Occipital lobe (tissue), 2 donors: Measurements from ENCODE around the gene RFT1. TPM values are rescaled to one million over a fixed set of nuclear protein-coding genes. Genes with fewer than 3 reads are reported as not detected.

Experiments
- DNase-seq: peaks from one replicate; lab custom pipeline; 2025; lab: John Stamatoyannopoulos, UW
- total RNA-seq: library from RNA; depleted of rRNA; stranded (reverse); fragments of >200 nt; gene quantifications from one replicate; pipeline ENCODE4 v1.2.3, GENCODE V29; 2014

The RFT1 gene, protein sequence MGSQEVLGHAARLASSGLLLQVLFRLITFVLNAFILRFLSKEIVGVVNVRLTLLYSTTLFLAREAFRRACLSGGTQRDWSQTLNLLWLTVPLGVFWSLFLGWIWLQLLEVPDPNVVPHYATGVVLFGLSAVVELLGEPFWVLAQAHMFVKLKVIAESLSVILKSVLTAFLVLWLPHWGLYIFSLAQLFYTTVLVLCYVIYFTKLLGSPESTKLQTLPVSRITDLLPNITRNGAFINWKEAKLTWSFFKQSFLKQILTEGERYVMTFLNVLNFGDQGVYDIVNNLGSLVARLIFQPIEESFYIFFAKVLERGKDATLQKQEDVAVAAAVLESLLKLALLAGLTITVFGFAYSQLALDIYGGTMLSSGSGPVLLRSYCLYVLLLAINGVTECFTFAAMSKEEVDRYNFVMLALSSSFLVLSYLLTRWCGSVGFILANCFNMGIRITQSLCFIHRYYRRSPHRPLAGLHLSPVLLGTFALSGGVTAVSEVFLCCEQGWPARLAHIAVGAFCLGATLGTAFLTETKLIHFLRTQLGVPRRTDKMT
- total RNA-seq = 8.6 TPM

DNA sequence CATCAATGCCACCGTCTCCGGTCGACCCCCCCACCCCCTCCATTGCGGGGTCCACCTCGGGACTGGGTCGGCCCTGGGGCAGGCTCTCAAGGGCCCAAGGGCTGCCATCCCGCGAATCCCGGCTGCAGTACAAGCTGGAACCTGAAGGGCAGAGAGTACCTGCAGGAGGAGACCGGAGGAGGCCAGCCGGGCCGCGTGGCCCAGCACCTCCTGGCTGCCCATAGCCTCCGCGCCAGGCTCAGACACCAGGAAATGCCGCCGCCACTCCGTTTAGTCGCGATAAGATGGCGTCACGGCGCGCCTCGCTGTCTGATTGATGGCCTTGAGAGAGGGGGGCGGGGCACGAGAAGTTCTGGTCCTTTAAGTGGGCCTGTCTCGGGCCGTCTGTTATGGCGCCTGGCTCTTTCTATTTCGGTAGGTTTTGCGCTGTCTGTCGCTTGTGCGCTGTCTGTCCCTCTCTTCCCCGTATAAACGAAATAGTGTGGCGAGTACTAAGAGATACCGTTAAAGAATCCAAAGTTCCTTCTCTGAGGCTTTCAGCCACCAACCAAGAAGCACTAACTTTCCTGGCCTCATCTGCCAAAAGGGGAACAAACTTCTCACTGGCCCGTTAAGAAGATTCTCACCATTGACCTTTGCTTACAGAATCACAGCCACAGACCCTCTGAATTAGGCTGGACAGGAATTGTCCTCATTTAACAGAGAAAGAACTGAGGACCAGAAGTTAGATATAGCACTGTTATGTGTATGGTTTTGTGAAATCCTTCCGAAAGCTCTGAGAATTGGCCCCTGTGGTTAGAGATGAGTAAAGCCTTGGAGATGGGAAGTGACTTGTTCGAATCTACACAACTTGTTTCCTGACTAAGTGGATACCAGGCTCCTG is at the start of gene RFT1:
TSS of gene RFT1 (minus strand) at position 257 of the 883 bp plus-strand sequence. CDS start at position 222, 35 bp downstream.
- DNase-seq = peak; percentile 91

DNA sequence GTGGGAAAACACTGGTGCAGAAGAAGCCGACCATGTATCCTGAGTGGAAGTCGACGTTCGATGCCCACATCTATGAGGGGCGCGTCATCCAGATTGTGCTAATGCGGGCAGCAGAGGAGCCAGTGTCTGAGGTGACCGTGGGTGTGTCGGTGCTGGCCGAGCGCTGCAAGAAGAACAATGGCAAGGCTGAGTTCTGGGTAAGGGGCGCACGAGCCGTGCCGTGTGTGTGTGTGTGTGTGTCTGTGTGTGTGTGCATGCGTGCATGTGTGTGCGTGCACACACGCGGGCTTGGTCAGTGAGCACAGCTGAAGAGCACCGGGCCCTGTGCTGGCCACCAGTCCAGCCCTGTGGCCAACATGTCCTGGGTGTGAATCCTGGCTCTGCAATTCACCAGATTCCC is 49.3 kb upstream of the RFT1 start:
- no peak for DNase-seq

DNA sequence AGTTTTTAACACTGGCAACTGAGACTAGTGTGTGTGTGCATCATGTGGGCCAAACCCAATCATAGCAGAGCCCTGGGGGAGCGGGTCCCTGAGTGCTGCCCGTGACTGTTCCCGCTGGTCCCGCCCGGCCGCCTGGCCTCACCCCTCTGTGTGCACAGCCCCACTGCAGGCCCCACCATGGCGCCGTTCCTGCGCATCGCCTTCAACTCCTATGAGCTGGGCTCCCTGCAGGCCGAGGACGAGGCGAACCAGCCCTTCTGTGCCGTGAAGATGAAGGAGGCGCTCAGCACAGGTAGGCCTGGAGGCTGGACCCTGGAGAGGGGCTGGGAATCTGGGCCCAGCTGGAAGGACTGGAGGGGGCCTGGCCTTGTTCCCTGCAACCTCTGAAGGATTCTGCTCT is 48.0 kb upstream of the RFT1 start:
- no peak for DNase-seq

DNA sequence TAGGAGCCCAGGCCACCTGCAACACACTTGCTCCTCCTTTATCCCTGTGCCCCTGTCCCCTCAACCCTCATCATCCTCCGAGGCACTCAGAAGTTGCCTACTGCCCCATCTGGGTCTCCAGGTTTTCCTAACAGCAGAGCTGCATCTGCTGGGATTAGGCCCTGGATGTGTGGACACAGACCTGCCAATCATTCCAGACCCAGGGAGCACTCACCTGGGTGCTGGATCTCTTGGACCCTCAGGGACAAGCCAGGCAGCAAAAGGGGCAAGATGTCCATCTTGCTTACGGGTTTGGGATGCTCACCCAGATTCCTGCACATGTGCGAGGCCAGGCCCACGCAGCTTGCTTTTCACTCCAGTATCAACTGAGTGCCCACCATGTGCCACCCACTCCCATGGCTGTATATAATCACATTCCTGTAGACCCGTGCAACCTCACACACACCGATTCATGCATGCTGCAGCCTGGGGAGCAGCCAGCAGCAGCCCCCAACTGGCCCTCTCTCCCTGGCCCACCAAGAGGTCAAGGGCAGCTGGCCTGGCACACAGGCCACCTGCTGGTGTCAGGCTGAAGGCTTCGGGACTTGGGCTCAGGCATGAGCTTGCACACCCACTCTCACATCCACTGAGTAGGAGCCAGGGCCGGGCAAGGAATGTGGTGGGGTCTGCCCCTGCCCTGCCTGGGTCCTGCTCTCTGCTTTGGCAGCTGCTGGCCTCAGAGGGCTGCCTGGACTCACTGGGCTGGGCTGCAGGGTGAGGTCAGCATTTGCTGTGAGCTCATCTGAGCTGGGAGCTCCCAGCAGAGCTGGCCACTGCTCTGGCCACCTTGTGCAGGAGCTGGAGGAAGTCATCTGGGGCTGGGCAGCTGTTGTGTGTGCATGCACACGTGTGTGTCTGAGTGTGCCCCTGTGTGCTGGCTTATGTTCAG is 45.6 kb upstream of the RFT1 start:
- DNase-seq = no peak

DNA sequence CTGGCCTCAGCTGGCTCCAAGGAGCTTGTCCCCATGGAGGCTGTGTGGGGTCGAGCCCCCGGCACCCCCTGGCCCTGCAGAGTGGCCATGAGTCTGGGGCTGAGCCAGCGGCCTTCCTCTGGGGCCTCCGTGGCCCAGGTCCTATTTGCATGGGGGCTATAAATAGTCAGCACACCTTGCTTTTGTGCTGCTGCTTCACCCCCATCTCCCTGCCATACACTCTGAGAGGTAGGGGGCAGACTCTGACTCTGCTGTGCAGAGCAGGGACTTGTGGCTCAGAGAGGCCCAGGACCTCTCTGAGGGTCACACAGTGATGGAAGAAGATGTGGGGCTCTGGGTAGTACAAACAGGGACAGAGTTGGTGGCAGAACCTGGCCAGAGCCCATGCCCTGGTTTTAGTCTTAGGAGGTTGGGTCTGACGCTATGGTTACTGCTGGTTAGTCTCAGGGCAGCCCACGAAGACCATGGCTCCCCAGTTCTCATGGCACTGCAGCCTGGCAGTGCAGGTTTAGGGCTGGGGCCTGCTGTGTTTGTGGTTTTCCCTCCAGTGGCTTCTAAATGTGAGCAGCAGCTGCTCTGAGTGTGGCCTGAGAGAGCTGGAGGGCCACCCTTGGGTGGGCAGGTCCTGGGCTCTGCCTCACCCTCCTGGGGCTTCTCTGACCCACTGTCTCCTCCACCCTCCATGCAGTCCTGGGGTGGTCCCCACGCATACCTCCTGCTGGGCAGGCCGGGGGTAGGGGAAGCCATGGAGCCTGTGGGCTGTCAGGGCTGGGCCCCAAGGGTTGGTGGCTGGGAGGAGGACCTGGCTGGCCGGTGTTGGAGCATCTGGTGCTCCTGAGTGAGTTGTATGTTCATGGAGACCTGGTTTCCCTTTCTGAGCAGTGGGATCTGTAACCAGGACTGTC is 44.4 kb upstream of the RFT1 start:
- no peak for DNase-seq

DNA sequence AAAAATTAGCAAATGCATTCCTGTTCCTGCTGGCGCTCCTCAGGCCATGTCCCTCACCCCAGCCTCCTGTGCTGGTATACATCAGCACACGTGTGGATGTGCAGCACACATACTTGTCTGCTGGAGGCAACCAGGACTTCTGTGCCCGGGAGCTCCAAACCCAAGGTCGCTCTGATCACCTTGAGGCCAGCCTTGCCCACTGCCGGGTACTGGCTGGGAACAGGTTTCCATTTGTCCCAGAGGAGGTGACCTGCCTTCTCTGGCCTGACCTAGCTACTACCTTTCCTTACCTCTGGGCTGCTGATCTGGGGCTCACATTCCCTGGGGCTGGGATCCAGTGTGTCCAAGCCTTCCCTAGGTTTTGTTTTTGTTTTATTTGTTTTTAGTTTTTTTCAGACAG is 42.9 kb upstream of the RFT1 start:
- no peak for DNase-seq

DNA sequence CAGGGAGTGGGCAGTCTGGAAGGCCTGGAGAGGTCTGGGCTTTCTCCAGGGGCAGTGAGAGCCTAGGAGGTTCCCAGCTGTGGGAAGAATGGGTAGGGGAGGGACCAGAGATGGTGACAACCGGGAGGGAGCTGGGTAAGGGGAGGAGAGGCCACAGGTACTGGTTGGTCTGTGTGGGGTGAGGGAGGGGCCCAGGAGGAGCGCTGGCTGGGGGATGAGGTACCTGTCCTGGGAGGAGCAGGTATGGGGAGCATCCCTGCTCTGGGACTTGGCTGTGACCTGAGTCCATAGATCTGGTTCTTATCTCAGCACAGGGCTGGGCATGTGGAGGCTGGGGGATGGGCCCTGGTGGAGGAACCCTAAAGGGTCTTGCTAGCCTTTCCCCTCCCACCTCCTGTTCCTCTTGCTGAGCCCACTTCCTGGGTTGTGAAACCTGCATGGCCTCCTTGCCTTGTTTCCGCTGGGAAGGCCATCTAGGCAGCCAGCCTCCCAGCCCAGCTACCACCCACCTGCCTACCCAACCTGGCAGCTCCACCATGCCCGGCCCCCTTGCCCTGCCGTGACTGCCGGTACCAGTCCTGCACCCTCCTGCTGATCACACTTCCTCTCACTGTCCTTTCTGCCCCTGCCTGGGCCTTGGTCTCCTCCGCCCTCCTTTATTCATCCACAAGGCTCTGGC is 41.7 kb upstream of the RFT1 start:
- DNase-seq = no peak

DNA sequence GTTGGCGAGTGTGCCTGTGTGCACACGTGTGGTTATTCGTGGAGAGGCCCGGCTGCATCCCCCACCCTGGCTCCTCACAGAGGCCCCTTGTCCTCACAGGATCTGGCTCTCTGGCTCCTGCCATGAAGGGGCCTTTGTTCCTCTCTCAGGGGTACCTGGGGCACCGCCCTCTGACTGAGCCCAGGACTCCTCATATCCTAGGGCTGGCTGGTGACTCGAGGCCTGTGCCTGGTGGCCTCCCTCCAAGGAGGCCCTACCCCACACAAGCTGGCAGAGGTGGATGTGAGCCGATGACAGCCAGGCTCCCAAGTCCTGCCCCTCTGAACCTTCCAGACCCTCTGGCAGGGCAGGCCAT is 40.8 kb upstream of the RFT1 start:
- DNase-seq = no peak

DNA sequence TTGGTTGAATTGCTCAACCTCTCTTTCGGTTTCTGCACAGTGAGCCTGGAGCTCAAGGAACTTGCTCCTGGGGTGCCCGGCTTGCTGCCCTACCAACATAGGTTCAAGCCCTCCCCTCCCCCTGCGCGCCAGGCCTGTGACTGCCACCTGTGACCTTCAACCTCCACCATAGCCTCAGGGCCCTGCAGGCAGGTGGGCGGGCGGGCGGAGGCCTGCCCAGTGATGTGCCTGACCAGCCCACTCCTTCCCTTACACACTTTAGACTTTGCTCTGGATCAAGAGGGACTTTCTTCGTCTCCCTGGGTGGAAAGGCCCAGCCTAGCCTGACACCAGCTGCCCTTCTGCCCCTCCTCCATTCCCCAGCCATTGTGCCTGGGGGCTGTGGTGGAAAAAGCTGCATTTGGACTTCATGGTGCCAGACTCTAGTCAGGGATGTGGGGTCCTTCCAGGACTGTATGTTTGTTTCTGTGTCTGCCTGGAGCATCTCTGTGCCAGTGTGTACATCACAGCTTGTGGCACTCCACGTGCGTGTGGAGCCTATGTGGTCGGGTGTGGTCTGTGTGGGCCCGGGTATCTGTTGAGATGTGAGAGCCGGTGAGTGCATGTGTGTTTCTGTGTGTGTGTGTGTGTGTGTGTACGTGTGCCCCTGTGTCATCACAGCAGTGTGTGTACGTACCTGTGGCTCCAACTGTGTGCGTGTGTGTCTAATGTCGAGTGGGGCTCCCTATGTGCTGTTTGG is 40.3 kb upstream of the RFT1 start:
- DNase-seq = no peak

DNA sequence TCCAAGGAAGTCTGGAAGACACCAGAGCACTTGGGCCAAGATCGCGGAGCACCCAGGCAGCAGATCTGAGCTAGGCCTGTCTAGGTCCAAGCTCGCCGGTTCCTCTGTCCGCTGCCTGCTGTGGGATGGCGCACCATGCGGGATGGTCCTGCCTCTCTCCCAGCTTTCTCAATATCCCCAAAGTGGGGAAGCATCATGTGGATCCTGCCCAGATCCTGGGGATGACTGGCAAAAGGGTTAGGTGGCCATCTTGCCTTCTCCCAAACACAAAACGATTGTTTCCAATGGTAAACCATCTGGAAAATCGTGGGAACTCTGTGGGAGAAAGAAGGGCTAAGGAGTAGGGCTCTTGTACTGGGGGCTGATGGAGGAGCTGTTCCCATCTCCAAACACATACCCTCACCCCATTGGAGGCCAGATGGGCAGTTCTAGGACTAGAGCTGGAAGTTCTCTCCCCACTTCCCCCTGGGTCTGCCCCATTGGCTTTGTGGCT is 39.6 kb upstream of the RFT1 start:
- no peak for DNase-seq

DNA sequence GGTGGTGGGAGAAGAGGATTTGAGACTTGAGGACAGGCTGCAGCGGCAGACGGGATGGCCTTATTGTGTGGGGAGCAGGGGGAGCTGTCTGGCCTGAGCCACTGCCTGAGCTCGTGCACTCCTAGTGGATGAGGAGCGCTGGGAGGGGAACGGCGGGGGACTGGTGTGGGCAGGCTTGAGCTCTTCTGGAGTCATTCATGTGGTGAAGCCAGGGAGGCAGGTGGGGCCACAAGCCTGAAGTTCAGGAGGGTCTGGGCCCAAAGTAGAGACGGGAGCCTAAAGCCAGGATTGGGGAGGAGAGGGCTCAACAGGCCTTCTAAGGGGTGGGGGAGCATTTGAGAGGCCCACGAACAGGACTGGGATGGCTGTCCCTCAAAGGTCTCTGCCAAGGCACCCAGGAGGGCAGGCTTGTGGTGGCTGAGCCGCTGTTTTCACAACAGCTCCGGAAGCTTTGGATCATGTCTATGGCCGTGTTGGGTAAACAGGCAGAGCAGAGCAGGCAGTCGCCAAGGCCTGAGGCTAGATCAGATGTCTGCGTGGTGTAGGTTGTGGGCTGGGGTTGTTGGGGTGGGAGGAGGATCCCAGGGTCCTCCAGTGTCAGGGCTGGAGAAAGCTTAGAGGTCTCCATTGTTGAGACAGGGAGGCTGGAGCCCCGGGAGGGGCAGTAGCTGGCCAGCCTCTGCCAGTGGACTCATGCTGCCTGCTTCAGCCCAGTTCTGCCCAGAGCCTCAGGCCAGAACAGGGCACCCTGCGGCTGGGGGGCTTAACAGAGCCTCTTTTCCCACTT is 39.0 kb upstream of the RFT1 start:
- DNase-seq = no peak

DNA sequence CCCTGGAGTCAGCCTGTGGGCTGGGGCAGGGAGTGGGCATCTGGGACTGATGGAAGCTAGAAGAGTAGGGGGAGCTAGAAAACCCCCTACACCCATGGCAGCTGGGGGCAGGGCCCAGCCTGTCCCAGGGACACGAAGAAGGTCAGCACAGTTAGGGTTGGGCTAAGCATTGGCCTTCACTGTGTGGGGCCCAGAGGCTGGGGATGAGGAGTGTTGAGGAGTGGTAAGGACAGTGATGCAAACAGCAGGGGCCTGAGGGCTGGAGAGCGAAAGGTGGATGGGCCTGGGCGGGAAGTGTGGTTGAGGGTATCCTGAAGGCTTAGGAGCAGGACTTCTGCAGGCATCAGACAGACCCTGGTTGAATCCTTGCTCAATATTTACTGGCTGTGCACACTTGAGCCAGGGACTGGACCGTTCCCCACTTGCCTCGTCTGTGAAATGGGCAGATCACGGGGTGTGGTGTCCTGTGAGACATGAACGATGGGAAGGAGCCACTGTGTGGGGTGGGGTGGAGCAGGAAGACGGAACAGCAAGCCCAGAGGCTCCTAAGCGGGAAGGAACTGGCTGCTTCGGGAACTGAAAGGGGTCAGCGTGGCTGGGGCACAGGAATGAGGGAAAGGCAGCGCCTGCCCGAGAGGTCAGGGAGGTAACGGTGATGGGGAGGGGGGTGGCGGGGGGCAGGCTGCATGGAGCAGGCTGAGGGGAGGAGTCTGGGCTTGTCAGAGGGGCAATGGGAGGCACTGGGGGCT is 38.1 kb upstream of the RFT1 start:
- DNase-seq = no peak

DNA sequence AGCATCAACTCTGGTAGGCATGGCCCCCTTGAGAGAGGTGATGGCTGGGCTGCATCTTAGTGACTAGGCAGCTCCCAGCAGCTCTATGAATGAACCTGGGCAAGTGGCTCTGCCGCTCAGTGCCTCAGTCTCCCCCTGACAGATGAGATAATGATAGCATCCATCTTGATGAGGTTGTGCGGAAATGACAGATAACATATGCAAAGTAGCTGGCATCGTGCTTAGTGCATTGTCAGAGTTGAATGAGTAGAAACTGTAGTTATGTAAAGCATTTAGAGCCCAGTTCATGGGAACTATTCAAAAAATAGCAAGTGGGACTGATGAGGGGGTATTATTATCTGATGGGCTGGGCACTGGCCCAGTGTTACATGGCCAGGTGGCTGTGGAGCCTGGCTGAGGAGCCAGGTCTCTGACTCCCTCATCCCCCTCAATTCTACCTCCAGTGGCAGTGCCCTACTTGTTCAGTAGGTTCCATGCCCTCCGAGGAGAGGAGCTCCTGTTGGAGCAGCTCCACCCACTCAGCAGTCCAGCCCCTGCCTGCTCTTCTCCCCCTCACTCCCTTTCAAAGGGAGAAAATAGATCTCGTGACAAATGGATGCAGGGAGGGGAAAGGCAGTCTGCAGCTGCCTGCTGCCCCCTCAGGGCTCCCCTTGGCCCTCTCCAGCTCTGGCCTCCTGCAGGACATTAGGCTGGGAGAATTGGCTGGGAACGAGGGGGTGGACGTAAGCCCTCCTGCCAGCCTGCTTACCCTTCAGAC is 37.4 kb upstream of the RFT1 start:
- DNase-seq = no peak

DNA sequence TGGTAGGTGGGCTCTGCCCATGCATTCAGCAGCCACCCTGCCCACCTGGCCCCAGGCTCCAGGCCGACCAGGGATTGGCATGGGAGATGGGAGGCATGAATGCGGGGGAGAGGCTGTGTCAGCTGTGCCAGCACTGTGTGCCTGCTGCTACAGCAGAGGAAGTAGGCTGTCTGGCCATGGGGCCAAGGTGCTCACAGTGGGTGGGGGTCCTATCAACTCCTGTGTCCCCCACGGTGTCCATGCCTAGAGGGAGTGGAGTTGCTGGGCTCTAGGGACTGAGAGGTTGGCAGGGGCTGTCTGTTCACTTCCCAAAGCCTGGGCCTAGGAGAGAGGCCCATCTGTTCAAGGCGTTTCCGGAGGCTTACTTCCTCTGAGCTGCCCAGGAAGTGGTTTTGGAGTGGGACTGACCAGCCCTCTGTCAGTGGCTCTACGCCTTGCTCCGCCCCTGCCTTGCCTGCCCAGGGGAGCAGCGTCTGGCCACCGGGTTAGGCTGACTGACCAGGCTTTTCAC is 36.6 kb upstream of the RFT1 start:
- DNase-seq = no peak

DNA sequence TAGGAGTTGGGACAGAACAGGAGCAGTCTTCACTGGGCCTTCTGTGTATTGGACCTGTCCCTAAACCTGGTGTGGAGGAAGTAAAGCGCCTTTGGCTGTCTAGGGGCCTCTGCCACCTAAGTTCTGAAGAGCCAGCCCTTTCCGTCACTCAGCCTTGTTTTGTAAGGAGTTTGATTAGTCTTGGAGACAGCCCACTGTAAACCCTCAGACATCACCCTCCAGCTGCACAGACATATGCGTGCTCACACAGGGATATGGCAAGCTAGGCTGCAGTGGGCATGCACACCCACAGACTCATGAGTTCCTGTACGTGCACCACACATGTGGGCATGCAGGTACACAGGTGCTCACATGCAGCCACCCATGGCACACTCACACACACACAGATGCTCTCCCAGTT is 36.0 kb upstream of the RFT1 start:
- DNase-seq = no peak

DNA sequence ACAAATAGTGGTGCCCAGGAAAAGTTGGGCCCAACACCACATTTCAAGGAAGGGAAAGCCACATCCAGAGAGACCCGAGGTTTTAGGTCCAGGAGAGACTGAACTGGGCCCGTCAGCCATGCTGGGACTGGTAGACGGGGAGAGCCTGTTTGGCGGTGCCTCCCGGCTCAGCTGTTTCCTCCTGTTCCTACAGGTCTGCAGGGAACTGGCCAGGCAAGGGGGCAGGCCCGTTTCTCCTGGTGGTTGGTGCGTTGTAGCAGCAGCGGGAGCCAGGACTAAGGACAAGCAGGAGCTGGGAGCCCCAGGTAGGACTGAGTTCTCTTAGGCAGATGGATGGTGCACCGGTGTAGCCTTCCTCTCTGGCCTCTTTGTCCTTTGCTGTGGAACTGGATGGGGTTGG is 34.7 kb upstream of the RFT1 start:
- no peak for DNase-seq
